ENCODE measurements around the gene SVEP1.

- TF ChIP-seq CTCF (conservative IDR thresholded peaks at IDR 0.05; ENCODE audit: low read length) (no peak), EZH2phosphoT487 (IDR thresholded peaks at IDR 0.05; ENCODE audit: borderline replicate concordance, low read depth, low read length) (no peak)
Observed at GRCh38 chr9:110464321-110464720, 115.2 kb downstream of the SVEP1 start.
